Neural cell (in vitro differentiated cells): ENCODE results near the gene LRRK1. TPM values are rescaled to one million over a fixed set of nuclear protein-coding genes. Genes with fewer than 3 reads are reported as not detected.

Experiments used
- H2AFZ ChIP-seq: fragments of 200-600, 300-800 bp; sonication (generic), shearing (Covaris generic); 2 replicates; pipeline ENCODE4 v1.6.0; 2014; ENCODE audit warnings: low read depth, mild to moderate bottlenecking, antibody characterized with exemption, low read length, moderate library complexity
- H3F3A ChIP-seq: fragments of 200-600 bp; shearing (Covaris generic); 2 replicates; pipeline ENCODE4 v1.6.1; 2016; ENCODE audit warnings: mild to moderate bottlenecking, moderate library complexity, mixed read lengths, antibody characterized with exemption, low read length; ENCODE audit not compliant: insufficient read depth, poor library complexity, severe bottlenecking
- H3K27ac ChIP-seq: fragments of 200-600, 300-800 bp; sonication (generic), shearing (Covaris generic); 2 replicates; pipeline ENCODE4 v1.5.1; 2014; ENCODE audit warnings: mild to moderate bottlenecking, low read length, moderate library complexity
- H3K27me3 ChIP-seq: fragments of 300-800, 200-600 bp; sonication (generic), shearing (Covaris generic); 2 replicates; pipeline ENCODE4 v1.6.0; 2014; ENCODE audit warnings: mild to moderate bottlenecking, low read depth, low read length, moderate library complexity; ENCODE audit not compliant: insufficient read depth
- H3K36me3 ChIP-seq: fragments of 300-800, 200-600 bp; sonication (generic), shearing (Covaris generic); 2 replicates; pipeline ENCODE4 v1.5.1; 2014; ENCODE audit warnings: mild to moderate bottlenecking, antibody characterized with exemption, low read length, moderate library complexity; ENCODE audit not compliant: insufficient read depth
- H3K4me2 ChIP-seq: fragments of 300-800, 200-600 bp; sonication (generic), shearing (Covaris generic); 2 replicates; pipeline ENCODE4 v1.6.0; 2014; ENCODE audit warnings: mild to moderate bottlenecking, low read length
- H3K4me3 ChIP-seq: fragments of 300-800, 200-600 bp; sonication (generic), shearing (Covaris generic); 2 replicates; pipeline ENCODE4 v1.5.1; 2014; ENCODE audit warnings: mild to moderate bottlenecking, low read length, moderate library complexity
- H3K79me2 ChIP-seq: fragments of 200-600 bp; shearing (Covaris generic); replicated peaks from 2 replicates; pipeline ENCODE4 v1.6.0; 2014; ENCODE audit warnings: mild to moderate bottlenecking, low read length, moderate library complexity; ENCODE audit not compliant: insufficient read depth
- H3K9ac ChIP-seq: fragments of 300-800, 200-600 bp; sonication (generic), shearing (Covaris generic); 2 replicates; pipeline ENCODE4 v1.6.1; 2016; ENCODE audit warnings: mild to moderate bottlenecking, low read length, mixed read lengths
- H3K9me2 ChIP-seq: fragments of 200-600 bp; shearing (Covaris generic); 2 replicates; pipeline ENCODE4 v1.6.1; 2016; ENCODE audit warnings: mild to moderate bottlenecking, low read length, mixed read lengths; ENCODE audit not compliant: insufficient read depth
- H3K9me3 ChIP-seq: fragments of 200-600, 300-800 bp; sonication (generic), shearing (Covaris generic); 2 replicates; pipeline ENCODE4 v1.6.1; 2016; ENCODE audit warnings: mild to moderate bottlenecking, mixed run types, low read length, moderate library complexity, mixed read lengths
- H4K20me1 ChIP-seq: fragments of 200-600 bp; shearing (Covaris generic); 2 replicates; pipeline ENCODE4 v1.6.1; 2016; ENCODE audit warnings: mild to moderate bottlenecking, mixed run types; ENCODE audit not compliant: insufficient read depth
- CTCF ChIP-seq: fragments of 450-650 bp; IDR thresholded peaks from 2 replicates; pipeline ENCODE4 v1.5.1; 2014; ENCODE audit warnings: antibody characterized with exemption, mild to moderate bottlenecking, moderate library complexity; ENCODE audit not compliant: poor library complexity, severe bottlenecking
- EP300 ChIP-seq: fragments of 450-650 bp; conservative IDR thresholded peaks from 2 replicates; pipeline ENCODE4 v1.6.1; 2014; ENCODE audit warnings: antibody characterized with exemption, mild to moderate bottlenecking, moderate library complexity; ENCODE audit not compliant: poor library complexity, severe bottlenecking
- EZH2 ChIP-seq: fragments of 200-600, 300-800 bp; shearing (Covaris generic), sonication (generic); IDR thresholded peaks from 2 replicates; pipeline ENCODE4 v1.6.1; 2014; ENCODE audit warnings: antibody characterized with exemption, low read length, borderline replicate concordance, mild to moderate bottlenecking; ENCODE audit not compliant: insufficient read depth, poor library complexity, severe bottlenecking
- MXI1 ChIP-seq: fragments of 450-650 bp; conservative IDR thresholded peaks from 2 replicates; pipeline ENCODE4 v1.6.1; 2014; ENCODE audit warnings: antibody characterized with exemption, mild to moderate bottlenecking; ENCODE audit not compliant: poor library complexity, severe bottlenecking
- POLR2AphosphoS5 ChIP-seq: IDR thresholded peaks from 2 replicates; pipeline ENCODE4 v1.6.1; 2012
- RAD21 ChIP-seq: fragments of 450-650 bp; conservative IDR thresholded peaks from 2 replicates; pipeline ENCODE4 v1.6.1; 2014; ENCODE audit warnings: antibody characterized with exemption, mild to moderate bottlenecking, moderate library complexity
- REST ChIP-seq: IDR thresholded peaks from 2 replicates; pipeline ENCODE4 v1.6.1; 2012; ENCODE audit warnings: borderline replicate concordance
- SMC3 ChIP-seq: fragments of 450-650 bp; conservative IDR thresholded peaks from 2 replicates; pipeline ENCODE4 v1.6.1; 2014; ENCODE audit warnings: antibody characterized with exemption, mild to moderate bottlenecking, moderate library complexity; ENCODE audit not compliant: poor library complexity
- TAF1 ChIP-seq: IDR thresholded peaks from 2 replicates; pipeline ENCODE4 v1.6.1; 2012; ENCODE audit warnings: low read depth
- polyA plus RNA-seq: library from polyadenylated mRNA; depleted of rRNA; stranded (reverse); fragments of >200 nt; gene quantifications from 2 replicates; pipeline ENCODE4 v1.2.3, GENCODE V29; 2014

The LRRK1 gene
- polyA plus RNA-seq, 1 donor from 2014 or later = 0.06 TPM

GRCh38 chr15:100966997-100967396 lies 47.8 kb downstream of the LRRK1 start:
- no peaks in the 10 kb centered on the region for H3K9me2 ChIP-seq
- no peaks in the 10 kb centered on the region for H3K36me3 ChIP-seq
- no peak overlapping the region for H3K4me3 ChIP-seq
- no peaks in the 10 kb centered on the region for H4K20me1 ChIP-seq
- no peaks in the 10 kb centered on the region for H3K79me2 ChIP-seq
- H3K9me3 ChIP-seq = no peaks in the 10 kb centered on the region
- no peak overlapping the region for H3K27ac ChIP-seq
- H3K9ac ChIP-seq = no peak overlapping the region
- H3K27me3 ChIP-seq = peaks cover 1% of the 10 kb centered on the region
- TF ChIP-seq CTCF = no peak
- no peak for TF ChIP-seq REST
- TF ChIP-seq EZH2 = no peak
- no peak for TF ChIP-seq SMC3
- no peak for TF ChIP-seq EP300
- TF ChIP-seq RAD21 = no peak
- TF ChIP-seq TAF1 = no peak
- TF ChIP-seq MXI1 = no peak
- TF ChIP-seq POLR2AphosphoS5 = no peak
- H3K4me2 ChIP-seq = no peak overlapping the region
- H3F3A ChIP-seq = no peaks in the 10 kb centered on the region
- no peak overlapping the region for H2AFZ ChIP-seq

- H3K4me3 ChIP-seq = no peak overlapping the region
- no peaks in the 10 kb centered on the region for H3K79me2 ChIP-seq
- H2AFZ ChIP-seq = no peak overlapping the region
- no peak overlapping the region for H3K9ac ChIP-seq
- no peaks in the 10 kb centered on the region for H4K20me1 ChIP-seq
- no peaks in the 10 kb centered on the region for H3F3A ChIP-seq
- H3K27ac ChIP-seq = no peak overlapping the region
- TF ChIP-seq MXI1 (no peak), POLR2AphosphoS5 (no peak), EP300 (no peak), SMC3 (no peak), RAD21 (no peak), TAF1 (no peak), CTCF (no peak), EZH2 (no peak), REST (no peak)
- H3K4me2 ChIP-seq = no peak overlapping the region
- no peaks in the 10 kb centered on the region for H3K9me2 ChIP-seq
- peaks cover 14% of the 10 kb centered on the region for H3K27me3 ChIP-seq
- no peaks in the 10 kb centered on the region for H3K9me3 ChIP-seq
- no peaks in the 10 kb centered on the region for H3K36me3 ChIP-seq
Measured at GRCh38 chr15:100968050-100968966, 49.2 kb downstream of the LRRK1 start.
